ENCODE data around the gene GPC3.

DNA sequence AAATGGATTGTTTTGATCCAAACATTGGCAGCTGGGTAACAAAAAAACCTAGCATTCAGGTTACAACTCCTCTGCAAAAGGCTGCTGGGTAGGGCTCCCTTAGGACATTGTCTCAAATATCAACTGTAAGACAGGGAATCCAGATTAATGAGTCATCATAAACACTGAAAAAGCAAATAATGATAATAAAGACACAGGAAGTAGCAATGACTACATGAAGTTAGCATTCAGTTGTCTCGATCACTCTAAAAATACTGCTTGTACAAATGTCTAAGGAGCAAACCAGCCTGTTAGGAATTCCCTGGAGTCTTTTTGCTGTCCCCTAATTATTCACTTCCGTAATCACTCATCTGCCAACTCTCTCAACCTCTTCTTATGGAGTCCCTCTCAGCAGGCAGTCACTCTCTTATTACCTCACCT is 259.2 kb downstream of the GPC3 start:
- TF ChIP-seq RFX5 (IDR thresholded peaks at IDR 0.05; ENCODE audit: low read depth, low read length), result no peak
- no peak for TF ChIP-seq POLR2A (IDR thresholded peaks at IDR 0.05; ENCODE audit: low read depth, low read length)
- TF ChIP-seq CHD1 (IDR thresholded peaks at IDR 0.05; ENCODE audit: low read depth, low read length), result no peak
- TF ChIP-seq CTCF (conservative IDR thresholded peaks at IDR 0.05; ENCODE audit: low read depth, low read length), result no peak
- TF ChIP-seq, protein P1, sequence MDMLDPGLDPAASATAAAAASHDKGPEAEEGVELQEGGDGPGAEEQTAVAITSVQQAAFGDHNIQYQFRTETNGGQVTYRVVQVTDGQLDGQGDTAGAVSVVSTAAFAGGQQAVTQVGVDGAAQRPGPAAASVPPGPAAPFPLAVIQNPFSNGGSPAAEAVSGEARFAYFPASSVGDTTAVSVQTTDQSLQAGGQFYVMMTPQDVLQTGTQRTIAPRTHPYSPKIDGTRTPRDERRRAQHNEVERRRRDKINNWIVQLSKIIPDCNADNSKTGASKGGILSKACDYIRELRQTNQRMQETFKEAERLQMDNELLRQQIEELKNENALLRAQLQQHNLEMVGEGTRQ (IDR thresholded peaks at IDR 0.05; ENCODE audit: low read depth, low read length), result no peak

Data from IMR-90 (cell line).